Gastrocnemius medialis (tissue), 4 donors: ENCODE results near the gene SGMS1.

Experiments used
- POLR2A ChIP-seq, 2 donors: fragments of 450-650 bp; IDR thresholded peaks; one replicate each; pipeline ENCODE4 v1.6.1; 2017; ENCODE audit warnings: antibody characterized with exemption in 2 of 2, mild to moderate bottlenecking in 2 of 2, moderate library complexity in 2 of 2
- TF ChIP-seq, protein P1 (sequence below), 5 experiments: fragments of 450-650 bp in 3 of 5; fragments of 200-600 bp in 2 of 5; sonication (generic) in 2 of 5; IDR thresholded peaks in 4 of 5; conservative IDR thresholded peaks in 1 of 5; 1 replicate in 4 of 5; 2 replicates in 1 of 5; pipeline ENCODE4 v1.5.1; 2016 to 2019; ENCODE audit warnings: antibody characterized with exemption in 5 of 5, mild to moderate bottlenecking in 3 of 5, moderate library complexity in 3 of 5

GRCh38 chr10:50541921-50542320 lies 81.8 kb downstream of the SGMS1 start:
- TF ChIP-seq, protein P1, sequence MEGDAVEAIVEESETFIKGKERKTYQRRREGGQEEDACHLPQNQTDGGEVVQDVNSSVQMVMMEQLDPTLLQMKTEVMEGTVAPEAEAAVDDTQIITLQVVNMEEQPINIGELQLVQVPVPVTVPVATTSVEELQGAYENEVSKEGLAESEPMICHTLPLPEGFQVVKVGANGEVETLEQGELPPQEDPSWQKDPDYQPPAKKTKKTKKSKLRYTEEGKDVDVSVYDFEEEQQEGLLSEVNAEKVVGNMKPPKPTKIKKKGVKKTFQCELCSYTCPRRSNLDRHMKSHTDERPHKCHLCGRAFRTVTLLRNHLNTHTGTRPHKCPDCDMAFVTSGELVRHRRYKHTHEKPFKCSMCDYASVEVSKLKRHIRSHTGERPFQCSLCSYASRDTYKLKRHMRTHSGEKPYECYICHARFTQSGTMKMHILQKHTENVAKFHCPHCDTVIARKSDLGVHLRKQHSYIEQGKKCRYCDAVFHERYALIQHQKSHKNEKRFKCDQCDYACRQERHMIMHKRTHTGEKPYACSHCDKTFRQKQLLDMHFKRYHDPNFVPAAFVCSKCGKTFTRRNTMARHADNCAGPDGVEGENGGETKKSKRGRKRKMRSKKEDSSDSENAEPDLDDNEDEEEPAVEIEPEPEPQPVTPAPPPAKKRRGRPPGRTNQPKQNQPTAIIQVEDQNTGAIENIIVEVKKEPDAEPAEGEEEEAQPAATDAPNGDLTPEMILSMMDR (IDR thresholded peaks at IDR 0.05 in 4 of 5, conservative IDR thresholded peaks at IDR 0.05 in 1 of 5): no peak
- TF ChIP-seq POLR2A (IDR thresholded peaks at IDR 0.05): no peak
